ENCODE data around the gene ACAA2.

DNA sequence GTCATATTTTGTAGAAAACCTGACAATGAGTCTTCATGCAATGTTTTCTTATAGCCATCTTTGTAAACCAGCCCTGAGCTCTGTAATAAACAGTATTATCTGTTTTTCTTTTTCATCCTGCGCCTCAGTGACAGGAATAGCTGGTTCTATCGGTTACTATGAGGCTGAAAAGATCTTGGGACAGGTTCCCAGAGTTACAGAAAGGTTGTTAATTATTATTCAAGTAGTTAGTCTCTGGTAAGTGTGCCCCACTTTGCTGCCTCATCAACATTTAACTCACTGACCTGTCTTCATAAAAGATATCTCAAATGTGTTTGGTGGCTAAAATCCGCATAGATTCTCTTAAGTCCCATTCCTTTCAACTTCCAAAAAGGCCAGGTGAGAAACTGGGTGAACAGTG is 18.6 kb downstream of the ACAA2 start:
- TF ChIP-seq FOXK2 (IDR thresholded peaks at IDR 0.05) (no peak), FOXM1 (IDR thresholded peaks at IDR 0.05; ENCODE audit: borderline replicate concordance) (no peak), SUZ12 (IDR thresholded peaks at IDR 0.05) (no peak), BHLHE40 (IDR thresholded peaks at IDR 0.05; ENCODE audit: borderline replicate concordance) (no peak), NFRKB (IDR thresholded peaks at IDR 0.05) (no peak), ARNT (IDR thresholded peaks at IDR 0.05) (no peak), TARDBP (IDR thresholded peaks at IDR 0.05) (no peak), HDGF (IDR thresholded peaks at IDR 0.05; ENCODE audit: borderline replicate concordance) (no peak), ZNF384 (IDR thresholded peaks at IDR 0.05) (no peak), SP1 (IDR thresholded peaks at IDR 0.05) (no peak), FOXA1 (IDR thresholded peaks at IDR 0.05) (no peak)
- TF ChIP-seq, protein P1, sequence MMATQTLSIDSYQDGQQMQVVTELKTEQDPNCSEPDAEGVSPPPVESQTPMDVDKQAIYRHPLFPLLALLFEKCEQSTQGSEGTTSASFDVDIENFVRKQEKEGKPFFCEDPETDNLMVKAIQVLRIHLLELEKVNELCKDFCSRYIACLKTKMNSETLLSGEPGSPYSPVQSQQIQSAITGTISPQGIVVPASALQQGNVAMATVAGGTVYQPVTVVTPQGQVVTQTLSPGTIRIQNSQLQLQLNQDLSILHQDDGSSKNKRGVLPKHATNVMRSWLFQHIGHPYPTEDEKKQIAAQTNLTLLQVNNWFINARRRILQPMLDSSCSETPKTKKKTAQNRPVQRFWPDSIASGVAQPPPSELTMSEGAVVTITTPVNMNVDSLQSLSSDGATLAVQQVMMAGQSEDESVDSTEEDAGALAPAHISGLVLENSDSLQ (IDR thresholded peaks at IDR 0.05): no peak

Data from HEK293T (cell line).